HG03095 (cell line): Measurements from ENCODE around the gene PDGFA.

Experiments
- ATAC-seq: cut with Tn5 transposase; IDR thresholded peaks from one replicate; pipeline ENCODE4 v1.9.1; 2021; ENCODE audit warnings: moderate library complexity; ENCODE audit not compliant: unreplicated experiment

The PDGFA gene

GRCh38 chr7:505171-505570 lies 14.5 kb downstream of the PDGFA start:
- no peak for ATAC-seq

- ATAC-seq: no peak
Observed at GRCh38 chr7:504221-505111, 15.2 kb downstream of the PDGFA start.

- ATAC-seq: no peak
Observed at GRCh38 chr7:503575-504111, 16.0 kb downstream of the PDGFA start.

GRCh38 chr7:502296-502695 lies 17.4 kb downstream of the PDGFA start:
- ATAC-seq: no peak

- no peak for ATAC-seq
Observed at GRCh38 chr7:501526-501925, 18.1 kb downstream of the PDGFA start.

- no peak for ATAC-seq
Observed at GRCh38 chr7:500521-501420, 18.9 kb downstream of the PDGFA start.

- ATAC-seq: no peak
Observed at GRCh38 chr7:499853-500485, 19.7 kb downstream of the PDGFA start.

GRCh38 chr7:498678-499641 lies 20.7 kb downstream of the PDGFA start:
- ATAC-seq: no peak

GRCh38 chr7:497946-498655 lies 21.5 kb downstream of the PDGFA start:
- no peak for ATAC-seq

GRCh38 chr7:497346-497745 lies 22.3 kb downstream of the PDGFA start:
- no peak for ATAC-seq

GRCh38 chr7:496528-497295 lies 22.9 kb downstream of the PDGFA start:
- ATAC-seq: no peak

GRCh38 chr7:495761-496321 lies 23.8 kb downstream of the PDGFA start:
- ATAC-seq: no peak

- ATAC-seq: no peak
Observed at GRCh38 chr7:495326-495725, 24.3 kb downstream of the PDGFA start.

GRCh38 chr7:494906-495305 lies 24.7 kb downstream of the PDGFA start:
- no peak for ATAC-seq

- ATAC-seq: no peak
Observed at GRCh38 chr7:494259-494687, 25.4 kb downstream of the PDGFA start.

GRCh38 chr7:493661-494251 lies 25.9 kb downstream of the PDGFA start:
- no peak for ATAC-seq

GRCh38 chr7:492714-493065 lies 27.0 kb downstream of the PDGFA start:
- no peak for ATAC-seq
